Neural cell (in vitro differentiated cells): ENCODE data around the gene SLC22A3. TPM values are rescaled to one million over a fixed set of nuclear protein-coding genes. Genes with fewer than 3 reads are reported as not detected.
"Not testable (repeated sequence)": the region's sequence is repeated elsewhere in the genome, so short reads cannot be mapped to it uniquely, and the experiment has no call there.

Source experiments
- H2AFZ ChIP-seq: fragments of 200-600, 300-800 bp; sonication (generic), shearing (Covaris generic); 2 replicates; pipeline ENCODE4 v1.6.0; 2014; ENCODE audit warnings: low read depth, mild to moderate bottlenecking, antibody characterized with exemption, low read length, moderate library complexity
- H3F3A ChIP-seq: fragments of 200-600 bp; shearing (Covaris generic); 2 replicates; pipeline ENCODE4 v1.6.1; 2016; ENCODE audit warnings: mild to moderate bottlenecking, moderate library complexity, mixed read lengths, antibody characterized with exemption, low read length; ENCODE audit not compliant: insufficient read depth, poor library complexity, severe bottlenecking
- H3K27ac ChIP-seq: fragments of 200-600, 300-800 bp; sonication (generic), shearing (Covaris generic); 2 replicates; pipeline ENCODE4 v1.5.1; 2014; ENCODE audit warnings: mild to moderate bottlenecking, low read length, moderate library complexity
- H3K27me3 ChIP-seq: fragments of 300-800, 200-600 bp; sonication (generic), shearing (Covaris generic); 2 replicates; pipeline ENCODE4 v1.6.0; 2014; ENCODE audit warnings: mild to moderate bottlenecking, low read depth, low read length, moderate library complexity; ENCODE audit not compliant: insufficient read depth
- H3K36me3 ChIP-seq: fragments of 300-800, 200-600 bp; sonication (generic), shearing (Covaris generic); 2 replicates; pipeline ENCODE4 v1.5.1; 2014; ENCODE audit warnings: mild to moderate bottlenecking, antibody characterized with exemption, low read length, moderate library complexity; ENCODE audit not compliant: insufficient read depth
- H3K4me2 ChIP-seq: fragments of 300-800, 200-600 bp; sonication (generic), shearing (Covaris generic); 2 replicates; pipeline ENCODE4 v1.6.0; 2014; ENCODE audit warnings: mild to moderate bottlenecking, low read length
- H3K4me3 ChIP-seq: fragments of 300-800, 200-600 bp; sonication (generic), shearing (Covaris generic); 2 replicates; pipeline ENCODE4 v1.5.1; 2014; ENCODE audit warnings: mild to moderate bottlenecking, low read length, moderate library complexity
- H3K79me2 ChIP-seq: fragments of 200-600 bp; shearing (Covaris generic); replicated peaks from 2 replicates; pipeline ENCODE4 v1.6.0; 2014; ENCODE audit warnings: mild to moderate bottlenecking, low read length, moderate library complexity; ENCODE audit not compliant: insufficient read depth
- H3K9ac ChIP-seq: fragments of 300-800, 200-600 bp; sonication (generic), shearing (Covaris generic); 2 replicates; pipeline ENCODE4 v1.6.1; 2016; ENCODE audit warnings: mild to moderate bottlenecking, low read length, mixed read lengths
- H3K9me2 ChIP-seq: fragments of 200-600 bp; shearing (Covaris generic); 2 replicates; pipeline ENCODE4 v1.6.1; 2016; ENCODE audit warnings: mild to moderate bottlenecking, low read length, mixed read lengths; ENCODE audit not compliant: insufficient read depth
- H3K9me3 ChIP-seq: fragments of 200-600, 300-800 bp; sonication (generic), shearing (Covaris generic); 2 replicates; pipeline ENCODE4 v1.6.1; 2016; ENCODE audit warnings: mild to moderate bottlenecking, mixed run types, low read length, moderate library complexity, mixed read lengths
- H4K20me1 ChIP-seq: fragments of 200-600 bp; shearing (Covaris generic); 2 replicates; pipeline ENCODE4 v1.6.1; 2016; ENCODE audit warnings: mild to moderate bottlenecking, mixed run types; ENCODE audit not compliant: insufficient read depth
- CTCF ChIP-seq: fragments of 450-650 bp; IDR thresholded peaks from 2 replicates; pipeline ENCODE4 v1.5.1; 2014; ENCODE audit warnings: antibody characterized with exemption, mild to moderate bottlenecking, moderate library complexity; ENCODE audit not compliant: poor library complexity, severe bottlenecking
- EP300 ChIP-seq: fragments of 450-650 bp; conservative IDR thresholded peaks from 2 replicates; pipeline ENCODE4 v1.6.1; 2014; ENCODE audit warnings: antibody characterized with exemption, mild to moderate bottlenecking, moderate library complexity; ENCODE audit not compliant: poor library complexity, severe bottlenecking
- EZH2 ChIP-seq: fragments of 200-600, 300-800 bp; shearing (Covaris generic), sonication (generic); IDR thresholded peaks from 2 replicates; pipeline ENCODE4 v1.6.1; 2014; ENCODE audit warnings: antibody characterized with exemption, low read length, borderline replicate concordance, mild to moderate bottlenecking; ENCODE audit not compliant: insufficient read depth, poor library complexity, severe bottlenecking
- MXI1 ChIP-seq: fragments of 450-650 bp; conservative IDR thresholded peaks from 2 replicates; pipeline ENCODE4 v1.6.1; 2014; ENCODE audit warnings: antibody characterized with exemption, mild to moderate bottlenecking; ENCODE audit not compliant: poor library complexity, severe bottlenecking
- POLR2AphosphoS5 ChIP-seq: IDR thresholded peaks from 2 replicates; pipeline ENCODE4 v1.6.1; 2012
- RAD21 ChIP-seq: fragments of 450-650 bp; conservative IDR thresholded peaks from 2 replicates; pipeline ENCODE4 v1.6.1; 2014; ENCODE audit warnings: antibody characterized with exemption, mild to moderate bottlenecking, moderate library complexity
- REST ChIP-seq: IDR thresholded peaks from 2 replicates; pipeline ENCODE4 v1.6.1; 2012; ENCODE audit warnings: borderline replicate concordance
- SMC3 ChIP-seq: fragments of 450-650 bp; conservative IDR thresholded peaks from 2 replicates; pipeline ENCODE4 v1.6.1; 2014; ENCODE audit warnings: antibody characterized with exemption, mild to moderate bottlenecking, moderate library complexity; ENCODE audit not compliant: poor library complexity
- TAF1 ChIP-seq: IDR thresholded peaks from 2 replicates; pipeline ENCODE4 v1.6.1; 2012; ENCODE audit warnings: low read depth
- polyA plus RNA-seq: library from polyadenylated mRNA; depleted of rRNA; stranded (reverse); fragments of >200 nt; gene quantifications from 2 replicates; pipeline ENCODE4 v1.2.3, GENCODE V29; 2014

The SLC22A3 gene
- polyA plus RNA-seq, 1 donor from 2014 or later = not detected

GRCh38 chr6:160388922-160389321 lies 40.7 kb downstream of the SLC22A3 start:
- no peak overlapping the region for H2AFZ ChIP-seq
- H3K36me3 ChIP-seq = no peaks in the 10 kb centered on the region
- no peak overlapping the region for H3K9ac ChIP-seq
- no peak overlapping the region for H3K27ac ChIP-seq
- no peaks in the 10 kb centered on the region for H3K9me2 ChIP-seq
- H3K4me2 ChIP-seq = no peak overlapping the region
- TF ChIP-seq MXI1 (no peak), CTCF (no peak), TAF1 (no peak), RAD21 (no peak), POLR2AphosphoS5 (no peak), REST (no peak), EP300 (no peak), SMC3 (no peak), EZH2 (no peak)
- H3K4me3 ChIP-seq = no peak overlapping the region
- no peaks in the 10 kb centered on the region for H3K9me3 ChIP-seq
- no peaks in the 10 kb centered on the region for H3F3A ChIP-seq
- no peaks in the 10 kb centered on the region for H4K20me1 ChIP-seq
- H3K27me3 ChIP-seq = no peaks in the 10 kb centered on the region
- H3K79me2 ChIP-seq = no peaks in the 10 kb centered on the region

- H3K4me3 ChIP-seq = no peak overlapping the region
- no peaks in the 10 kb centered on the region for H3F3A ChIP-seq
- no peaks in the 10 kb centered on the region for H3K9me3 ChIP-seq
- H4K20me1 ChIP-seq = no peaks in the 10 kb centered on the region
- no peak overlapping the region for H3K27ac ChIP-seq
- H3K27me3 ChIP-seq = no peaks in the 10 kb centered on the region
- no peaks in the 10 kb centered on the region for H3K36me3 ChIP-seq
- H3K4me2 ChIP-seq = no peak overlapping the region
- no peaks in the 10 kb centered on the region for H3K9me2 ChIP-seq
- H3K79me2 ChIP-seq = no peaks in the 10 kb centered on the region
- TF ChIP-seq EP300 (no peak), POLR2AphosphoS5 (no peak), TAF1 (no peak), CTCF (no peak), EZH2 (no peak), RAD21 (no peak), MXI1 (no peak), SMC3 (no peak), REST (no peak)
- no peak overlapping the region for H2AFZ ChIP-seq
- no peak overlapping the region for H3K9ac ChIP-seq
Observed at GRCh38 chr6:160391419-160392116, 43.4 kb downstream of the SLC22A3 start.

GRCh38 chr6:160393442-160393841 lies 45.3 kb downstream of the SLC22A3 start:
- H3K4me2 ChIP-seq, H2AFZ ChIP-seq, H3F3A ChIP-seq, H3K36me3 ChIP-seq, H3K9me2 ChIP-seq, H3K79me2 ChIP-seq, H4K20me1 ChIP-seq, H3K9ac ChIP-seq, H3K27me3 ChIP-seq, H3K4me3 ChIP-seq, H3K9me3 ChIP-seq, H3K27ac ChIP-seq: not testable (repeated sequence)
